ENCODE data around the gene ANXA5. TPM values are rescaled to one million over a fixed set of nuclear protein-coding genes. Genes with fewer than 3 reads are reported as not detected.

The ANXA5 gene
- total RNA-seq, 1 donor from 2014 or later = 382 TPM

GRCh38 chr4:121690001-121690400, 6.8 kb downstream of the ANXA5 start:
- DNase-seq = no peak
- intact Hi-C loops (cut with DNase I) = no loop called here
- H3K27ac ChIP-seq = peak overlapping the region; percentile 32
- H3K4me1 ChIP-seq = peaks cover 69% of the 10 kb centered on the region
- no peak for TF ChIP-seq CTCF (IDR thresholded peaks at IDR 0.05)
- no peak overlapping the region for H3K4me3 ChIP-seq
- H3K27me3 ChIP-seq = no peaks in the 10 kb centered on the region
- ATAC-seq = no peak
- peaks cover 39% of the 10 kb centered on the region for H3K36me3 ChIP-seq
- H3K9me3 ChIP-seq = no peaks in the 10 kb centered on the region

GRCh38 chr4:121688701-121689100, 8.1 kb downstream of the ANXA5 start:
- Histone ChIP-seq H3K36me3 (peaks cover 52% of the 10 kb centered on the region), H3K9me3 (no peaks in the 10 kb centered on the region), H3K4me1 (peaks cover 57% of the 10 kb centered on the region), H3K27me3 (no peaks in the 10 kb centered on the region), H3K4me3 (no peak overlapping the region), H3K27ac (no peak overlapping the region)
- intact Hi-C loops (cut with DNase I) = no loop called here
- DNase-seq (no peak), ATAC-seq (peak; percentile 69)
- no peak for TF ChIP-seq CTCF (IDR thresholded peaks at IDR 0.05)

GRCh38 chr4:121688261-121688660, 8.5 kb downstream of the ANXA5 start:
- TF ChIP-seq CTCF (IDR thresholded peaks at IDR 0.05) = no peak
- H3K4me3 ChIP-seq = no peak overlapping the region
- H3K27me3 ChIP-seq = no peaks in the 10 kb centered on the region
- no peak for ATAC-seq
- H3K4me1 ChIP-seq = peaks cover 53% of the 10 kb centered on the region
- H3K27ac ChIP-seq = no peak overlapping the region
- peaks cover 56% of the 10 kb centered on the region for H3K36me3 ChIP-seq
- intact Hi-C loops (cut with DNase I) = no loop called here
- no peaks in the 10 kb centered on the region for H3K9me3 ChIP-seq
- DNase-seq = no peak

GRCh38 chr4:121686255-121686654, 10.5 kb downstream of the ANXA5 start:
- no peak overlapping the region for H3K4me3 ChIP-seq
- DNase-seq (no peak), ATAC-seq (no peak)
- H3K9me3 ChIP-seq = no peaks in the 10 kb centered on the region
- intact Hi-C loops (cut with DNase I) = no loop called here
- peaks cover 33% of the 10 kb centered on the region for H3K4me1 ChIP-seq
- TF ChIP-seq CTCF (IDR thresholded peaks at IDR 0.05) = no peak
- no peak overlapping the region for H3K27ac ChIP-seq
- H3K36me3 ChIP-seq = peaks cover 67% of the 10 kb centered on the region
- H3K27me3 ChIP-seq = no peaks in the 10 kb centered on the region

GRCh38 chr4:121685257-121685656, 11.5 kb downstream of the ANXA5 start:
- Histone ChIP-seq H3K27me3 (no peaks in the 10 kb centered on the region), H3K9me3 (no peaks in the 10 kb centered on the region), H3K27ac (no peak overlapping the region), H3K4me1 (peaks cover 23% of the 10 kb centered on the region), H3K4me3 (no peak overlapping the region), H3K36me3 (peaks cover 77% of the 10 kb centered on the region)
- DNase-seq (no peak), ATAC-seq (no peak)
- intact Hi-C loops (cut with DNase I) = no loop called here
- TF ChIP-seq CTCF (IDR thresholded peaks at IDR 0.05) = no peak

- H3K36me3 ChIP-seq = peaks cover 84% of the 10 kb centered on the region
- ATAC-seq = no peak
- intact Hi-C loops (cut with DNase I) = no loop called here
Measured at GRCh38 chr4:121684561-121684960, 12.2 kb downstream of the ANXA5 start.

More at GRCh38 chr4:121684561-121684960, 12.2 kb downstream of the ANXA5 start:
- Histone ChIP-seq H3K27me3 (no peaks in the 10 kb centered on the region), H3K27ac (no peak overlapping the region), H3K4me1 (peaks cover 16% of the 10 kb centered on the region), H3K4me3 (no peak overlapping the region), H3K9me3 (no peaks in the 10 kb centered on the region)
- no peak for DNase-seq
- TF ChIP-seq CTCF (IDR thresholded peaks at IDR 0.05) = no peak
